SHP77 (cell line): ENCODE measurements around the gene IQUB.
"Not testable (repeated sequence)": the region's sequence is repeated elsewhere in the genome, so short reads cannot be mapped to it uniquely, and the experiment has no call there.

Experiments
- DNase-seq, 2 experiments: peaks; one replicate each; lab custom pipeline; 2025; lab: John Stamatoyannopoulos, UW

Gene IQUB

DNA sequence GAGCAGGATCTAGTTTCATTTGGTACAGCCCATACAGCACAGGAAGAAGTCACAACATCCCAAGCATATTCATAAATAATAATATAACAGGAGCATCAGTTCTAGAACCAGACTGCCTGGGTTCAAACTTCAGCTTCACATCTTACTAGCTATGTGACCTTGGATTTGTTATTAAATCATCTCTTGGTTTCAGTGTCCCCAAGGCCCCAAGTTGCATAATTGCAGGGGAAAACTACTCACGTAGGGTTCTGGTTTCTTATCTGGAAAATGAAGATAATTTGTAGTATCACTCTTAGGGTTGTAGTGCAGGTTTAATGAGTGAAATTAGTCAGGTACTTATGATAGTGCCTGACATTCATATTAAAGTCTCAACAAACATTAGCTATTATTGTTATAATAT, 5.5 kb upstream of the IQUB start:
- no peak for DNase-seq

DNA sequence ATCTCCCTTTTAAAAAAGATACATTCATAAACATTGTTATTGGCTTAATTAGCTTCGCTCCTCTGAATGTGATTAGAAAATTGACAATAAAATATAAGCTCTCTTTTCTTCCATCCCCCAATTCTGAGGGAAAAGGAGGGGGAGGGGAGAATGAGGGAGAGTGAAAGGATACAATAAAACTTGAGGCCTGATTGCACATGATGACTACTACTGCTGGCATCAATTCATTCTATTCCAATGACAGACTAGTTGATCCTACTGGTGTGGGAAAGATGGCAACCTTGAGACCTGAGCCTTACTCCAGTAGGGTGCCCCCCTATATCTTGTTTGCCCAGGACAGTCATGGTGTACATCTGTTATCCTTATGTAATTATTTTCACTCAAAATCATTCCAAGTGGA, 4.5 kb upstream of the IQUB start:
- no peak for DNase-seq

DNA sequence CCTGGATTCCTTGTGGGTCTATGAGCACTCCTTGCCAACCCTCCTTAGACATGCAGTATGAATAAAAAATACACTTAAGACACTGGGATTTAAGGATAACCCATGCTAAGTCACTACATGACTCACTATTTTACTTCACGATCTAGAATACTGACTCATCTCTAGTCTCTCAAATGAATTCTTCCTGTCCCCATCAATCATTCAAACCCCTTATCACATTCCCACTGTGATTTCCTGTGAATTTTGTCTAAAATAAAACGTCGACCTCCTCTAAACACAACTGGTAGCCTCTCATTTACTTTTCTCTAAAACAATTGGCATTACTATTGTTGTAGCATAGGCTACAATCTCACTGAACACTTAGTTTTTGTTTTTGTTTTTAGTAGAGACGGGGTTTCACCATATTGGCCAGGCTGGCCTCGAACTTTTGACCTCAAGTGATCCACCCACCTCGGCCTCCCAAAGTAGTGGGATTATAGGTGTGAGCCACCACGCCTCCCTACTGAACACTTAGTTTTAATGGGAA, 3.9 kb upstream of the IQUB start:
- DNase-seq = no peak

DNA sequence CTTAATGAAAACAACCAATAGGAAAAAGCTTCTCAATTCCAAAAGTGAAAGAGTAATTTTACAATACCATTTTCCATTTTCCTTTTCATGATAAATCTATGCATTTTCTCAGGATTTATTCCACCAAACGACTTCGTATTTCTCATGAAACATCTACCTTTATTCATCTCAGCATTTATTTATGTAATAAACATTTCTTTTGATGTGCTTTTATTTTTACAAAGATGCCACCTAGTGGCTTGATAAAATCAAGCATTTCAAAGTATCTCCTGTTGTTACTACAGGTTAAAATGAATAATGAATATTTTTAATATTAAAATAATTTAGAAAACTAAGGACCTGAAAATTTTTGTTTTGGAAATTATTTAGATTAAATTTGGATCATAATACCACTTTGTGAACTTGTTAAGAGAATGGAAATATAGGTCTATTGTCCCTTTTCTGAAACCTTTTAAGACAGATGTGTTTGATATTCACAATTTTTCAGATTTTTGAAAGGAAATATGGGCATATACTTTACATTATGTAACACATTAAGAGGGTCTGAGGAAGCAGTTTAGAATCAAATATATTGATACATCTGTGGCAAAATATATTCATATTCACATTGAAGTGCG, 2.7 kb upstream of the IQUB start:
- DNase-seq = no peak

DNA sequence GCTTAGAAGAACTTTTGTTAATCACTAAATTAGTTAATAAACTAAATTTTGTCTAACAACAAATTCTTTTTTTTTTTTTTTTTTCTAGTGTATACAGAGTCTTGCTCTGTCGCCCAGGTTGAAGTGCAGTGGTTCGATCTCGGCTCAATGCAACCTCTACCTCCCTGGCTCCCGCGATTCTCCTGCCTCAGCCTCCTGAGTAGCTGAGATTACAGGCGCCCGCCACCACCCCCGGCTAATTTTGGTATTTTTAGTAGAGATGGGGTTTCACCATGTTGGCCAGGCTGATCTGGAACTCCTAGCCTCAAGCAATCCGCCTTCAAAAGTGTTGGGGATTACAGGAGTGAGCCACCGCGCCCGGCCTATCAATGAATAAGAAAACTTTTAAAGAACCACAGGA, 1.1 kb upstream of the IQUB start:
- DNase-seq = peak in 1 of 2 experiments; percentile 7

DNA sequence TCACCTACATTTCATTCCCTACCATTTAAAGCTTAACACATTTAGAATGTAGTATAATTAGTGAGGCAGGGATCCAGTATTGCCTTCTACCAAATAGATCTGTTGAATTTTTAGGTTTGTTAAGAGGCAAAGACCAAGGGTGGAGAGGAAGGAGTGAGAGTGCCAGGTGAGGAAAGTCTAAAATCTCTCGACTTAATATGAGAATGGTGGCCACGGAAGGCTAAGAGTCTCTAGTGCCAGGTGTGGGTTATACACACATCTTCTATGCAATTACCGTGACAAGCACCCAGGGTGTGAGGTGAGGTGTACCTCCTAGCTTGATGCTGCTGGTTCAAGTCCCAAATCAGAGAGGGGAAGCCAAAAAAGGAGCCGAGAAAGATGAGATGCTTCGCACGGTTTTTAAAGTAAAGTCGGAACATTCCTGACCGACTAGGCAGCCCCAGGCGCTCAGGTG, 439 bp downstream of the IQUB start:
- peak in 1 of 2 experiments; percentile 36 for DNase-seq

DNA sequence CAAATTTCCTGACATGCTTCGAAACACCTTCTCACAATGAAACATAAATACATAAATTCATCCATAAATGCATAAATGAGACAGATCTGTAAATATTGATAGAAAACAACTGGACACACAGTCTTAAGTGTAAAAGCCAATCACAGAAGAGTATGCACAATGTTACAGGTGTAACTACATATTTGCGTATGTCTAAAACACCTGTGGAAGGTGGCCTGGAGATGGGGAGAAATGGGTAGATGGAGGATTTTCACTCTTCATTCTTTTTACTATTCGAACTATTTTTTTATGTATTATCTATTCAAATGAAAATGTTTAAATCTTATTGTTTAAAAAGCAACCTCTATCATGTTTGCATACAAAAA, 860 bp downstream of the IQUB start:
- DNase-seq = no peak

DNA sequence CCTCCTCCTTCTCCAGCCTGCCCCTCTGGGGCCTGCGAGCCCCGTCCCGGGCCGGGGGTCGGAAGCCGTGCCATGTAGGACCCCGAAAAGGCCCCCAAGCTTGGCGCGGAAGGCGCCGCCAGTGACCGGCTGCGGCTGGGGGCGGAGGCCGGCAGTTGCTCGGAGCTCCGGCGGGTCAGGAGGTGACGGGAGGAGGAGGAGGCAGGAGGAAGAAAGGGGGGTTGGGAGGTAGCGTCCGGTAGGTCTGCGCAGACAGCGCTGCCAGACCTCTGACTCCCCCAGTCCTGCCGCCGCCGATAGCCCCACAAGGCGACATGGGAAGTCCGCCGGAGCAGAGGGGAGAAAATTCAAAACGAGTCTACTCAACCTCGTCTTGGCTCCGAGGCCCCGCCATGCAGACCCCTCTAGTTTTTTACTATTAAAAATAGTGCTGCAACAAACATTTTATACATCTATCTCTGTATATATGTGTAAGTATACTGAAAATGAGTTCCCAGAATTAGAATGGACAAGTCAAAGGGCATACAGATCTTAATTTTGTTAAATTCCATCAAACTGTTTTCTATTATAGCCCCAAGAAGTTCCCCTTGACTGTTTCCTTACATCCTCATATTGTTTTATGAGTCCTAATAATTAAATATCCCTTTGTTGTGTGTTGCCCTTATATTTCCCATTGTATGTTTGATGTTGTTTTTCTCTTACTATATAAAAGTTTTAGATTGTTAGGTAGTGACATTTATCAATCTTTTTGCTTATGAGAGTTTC, 1.4 kb downstream of the IQUB start:
- not testable (repeated sequence) for DNase-seq

DNA sequence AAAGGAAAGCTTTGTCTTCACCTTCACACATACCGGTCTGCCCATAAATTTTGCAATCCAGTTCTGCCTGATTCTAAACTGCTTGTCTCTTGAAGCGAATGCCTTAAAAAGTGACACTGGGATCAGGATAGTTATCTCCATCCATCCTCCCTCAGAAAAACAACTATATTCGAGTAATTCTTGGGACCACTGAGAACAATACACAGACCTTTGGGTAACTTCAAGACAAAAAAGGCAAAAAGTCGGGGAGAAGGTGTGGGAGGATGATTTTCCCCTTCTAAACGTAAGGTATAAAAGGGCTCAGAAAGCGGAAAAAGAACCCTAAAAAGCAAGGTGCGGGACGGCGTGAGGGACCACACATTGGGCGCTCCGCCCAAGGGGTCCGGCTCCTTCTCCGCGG, 2.1 kb downstream of the IQUB start:
- not testable (repeated sequence) for DNase-seq

DNA sequence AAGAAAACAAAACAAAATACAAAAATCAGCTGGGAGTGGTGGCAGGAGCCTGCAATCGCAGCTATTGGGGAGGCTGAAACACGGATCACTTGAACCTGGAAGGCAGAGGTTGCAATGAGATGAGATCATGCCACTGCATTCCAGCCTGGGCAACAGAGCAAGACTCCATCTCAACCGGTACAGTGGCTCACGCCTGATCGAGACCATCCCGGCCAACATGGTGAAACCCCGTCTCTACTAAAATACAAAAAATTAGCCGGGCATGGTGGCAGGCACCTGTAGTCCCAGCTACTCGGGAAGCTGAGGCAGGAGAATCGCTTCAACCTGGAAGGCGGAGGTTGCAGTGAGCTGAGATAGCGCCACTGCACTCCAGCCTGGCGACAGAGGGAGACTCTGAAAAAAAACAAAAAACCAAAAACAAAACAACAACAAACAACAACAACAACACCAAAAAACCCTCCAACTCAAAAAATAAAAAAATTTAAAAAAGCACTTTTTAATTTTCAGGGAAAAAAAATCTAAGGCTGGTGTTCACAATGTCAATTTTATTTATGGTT, 4.3 kb downstream of the IQUB start:
- not testable (repeated sequence) for DNase-seq

DNA sequence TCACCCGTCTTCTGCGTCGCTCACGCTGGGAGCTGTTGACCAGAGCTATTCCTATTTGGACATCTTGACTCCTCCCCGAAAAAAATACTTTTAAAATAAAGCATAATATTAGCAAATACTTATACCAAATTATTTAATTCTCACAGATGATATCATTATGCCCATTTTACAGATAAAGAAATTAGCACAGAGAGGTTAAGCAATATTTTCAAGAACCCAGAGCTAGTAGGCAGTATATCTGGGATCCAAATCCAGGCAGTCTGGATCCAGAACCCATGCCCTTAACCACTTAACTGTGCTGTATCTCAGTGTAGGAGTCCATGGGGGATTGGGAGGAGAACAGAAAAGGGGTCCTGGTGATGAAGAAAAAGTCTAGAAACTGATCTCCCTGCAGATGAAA, 6.1 kb downstream of the IQUB start:
- no peak for DNase-seq

DNA sequence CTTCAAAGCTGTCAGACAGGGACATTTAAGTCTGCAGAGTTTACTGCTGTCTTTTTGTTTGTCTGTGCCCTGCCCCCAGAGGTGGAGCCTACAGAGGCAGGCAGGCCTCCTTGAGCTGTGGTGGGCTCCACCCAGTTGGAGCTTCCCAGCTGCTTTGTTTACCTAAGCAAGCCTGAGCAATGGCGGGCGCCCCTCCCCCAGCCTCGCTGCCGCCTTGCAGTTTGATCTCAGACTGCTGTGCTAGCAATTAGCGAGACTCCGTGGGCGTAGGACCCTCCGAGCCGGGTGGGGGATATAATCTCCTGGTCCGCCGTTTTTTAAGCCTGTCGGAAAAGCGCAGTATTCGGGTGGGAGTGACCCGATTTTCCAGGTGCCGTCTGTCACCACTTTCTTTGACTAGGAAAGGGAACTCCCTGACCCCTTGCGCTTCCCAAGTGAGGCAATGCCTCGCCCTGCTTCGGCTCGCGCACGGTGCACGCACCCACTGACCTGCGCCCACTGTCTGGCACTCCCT, 6.6 kb downstream of the IQUB start:
- DNase-seq = not testable (repeated sequence)

DNA sequence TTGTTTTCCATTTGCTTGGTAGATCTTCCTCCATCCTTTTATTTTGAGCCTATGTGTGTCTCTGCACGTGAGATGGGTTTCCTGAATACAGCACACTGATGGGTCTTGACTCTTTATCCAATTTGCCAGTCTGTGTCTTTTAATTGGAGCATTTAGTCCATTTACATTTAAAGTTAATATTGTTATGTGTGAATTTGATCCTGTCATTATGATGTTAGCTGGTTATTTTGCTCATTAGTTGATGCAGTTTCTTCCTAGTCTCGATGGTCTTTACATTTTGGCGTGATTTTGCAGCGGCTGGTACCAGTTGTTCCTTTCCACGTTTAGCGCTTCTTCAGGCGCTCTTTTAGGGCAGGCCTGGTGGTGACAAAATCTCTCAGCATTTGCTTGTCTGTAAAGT, 7.9 kb downstream of the IQUB start:
- not testable (repeated sequence) for DNase-seq

DNA sequence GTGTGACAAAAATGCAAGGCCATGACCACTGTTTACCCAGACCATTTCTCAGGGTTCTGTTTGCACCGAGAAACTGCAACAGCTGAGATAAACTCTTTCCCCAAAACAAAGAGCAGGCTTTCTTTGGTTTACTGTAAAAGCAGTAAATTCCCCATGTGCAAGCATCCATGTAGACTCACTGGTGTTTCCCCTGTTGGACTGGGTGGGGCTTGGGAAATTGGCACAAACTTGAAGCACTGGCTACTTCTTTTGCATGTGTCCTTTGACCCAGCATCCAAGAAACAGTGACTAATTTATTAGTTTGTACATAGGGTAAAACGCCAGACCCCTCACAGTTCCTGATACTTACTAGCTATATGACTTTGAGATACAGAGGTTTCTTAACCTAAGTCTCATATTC, 12.3 kb downstream of the IQUB start:
- DNase-seq = no peak

DNA sequence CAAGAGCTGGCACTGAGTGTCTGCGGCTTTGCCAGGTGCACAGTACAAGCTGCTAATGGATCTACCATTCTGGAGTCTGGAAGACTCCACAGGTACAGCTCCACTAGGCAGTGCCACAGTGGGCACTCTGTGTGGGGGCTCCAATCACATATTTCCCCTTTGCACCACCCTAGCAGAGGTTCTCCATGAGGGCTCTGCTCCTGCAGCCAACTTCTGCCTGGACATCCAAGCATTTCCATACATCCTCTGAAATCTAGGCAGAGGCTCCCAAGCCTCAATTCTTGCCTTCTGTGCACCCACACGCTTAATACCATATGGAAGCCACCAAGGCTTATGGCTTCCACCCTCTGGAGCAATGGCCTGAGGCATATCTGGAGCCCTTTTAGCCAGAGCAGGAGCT, 29.2 kb downstream of the IQUB start:
- DNase-seq = no peak

DNA sequence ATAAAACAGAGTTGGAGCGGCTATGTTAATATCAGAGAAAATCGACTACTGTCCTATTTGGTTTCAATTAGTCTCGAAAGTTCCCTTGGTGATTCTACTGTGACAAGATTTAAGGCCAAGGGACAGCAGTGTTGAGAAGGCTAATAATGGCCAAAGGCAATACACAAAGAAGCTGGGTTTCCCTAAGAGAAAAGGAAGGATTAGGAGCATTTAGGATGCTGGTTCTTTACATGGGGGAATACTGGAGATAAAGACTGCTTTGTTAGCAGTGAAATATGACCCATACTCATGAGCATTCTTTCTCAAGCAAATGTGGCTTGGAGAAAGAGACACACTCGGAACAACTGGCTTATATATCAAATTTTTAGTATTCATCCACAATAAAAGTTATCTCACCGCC, 32.2 kb downstream of the IQUB start:
- no peak for DNase-seq

DNA sequence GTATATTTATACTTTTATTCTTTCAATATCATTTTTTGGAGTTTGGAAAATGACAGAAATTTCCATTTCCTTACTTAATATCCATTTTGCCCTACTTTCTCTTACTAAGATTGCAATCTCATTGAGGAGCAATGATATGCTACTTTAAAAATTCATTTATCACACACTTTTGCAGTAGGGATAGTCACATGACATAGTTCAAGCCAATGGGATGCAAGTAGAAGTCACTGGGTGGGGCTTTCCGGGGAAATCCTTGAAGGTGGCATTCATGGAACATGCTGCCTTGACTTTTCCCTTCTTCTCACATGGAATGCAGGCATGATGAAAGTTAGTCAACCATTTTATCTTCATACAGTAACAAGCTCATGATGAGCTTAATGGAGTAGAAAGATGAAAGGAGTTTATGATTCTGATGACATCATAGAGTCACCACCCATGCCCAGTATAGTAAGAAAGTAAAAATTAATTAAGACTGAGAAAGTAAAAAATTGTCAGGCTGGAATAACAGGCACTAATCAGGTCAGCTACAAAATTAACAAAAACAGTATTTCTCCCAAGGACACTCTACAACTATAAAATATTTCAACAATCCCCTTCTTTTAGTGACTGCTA, 33.4 kb downstream of the IQUB start:
- DNase-seq = no peak

DNA sequence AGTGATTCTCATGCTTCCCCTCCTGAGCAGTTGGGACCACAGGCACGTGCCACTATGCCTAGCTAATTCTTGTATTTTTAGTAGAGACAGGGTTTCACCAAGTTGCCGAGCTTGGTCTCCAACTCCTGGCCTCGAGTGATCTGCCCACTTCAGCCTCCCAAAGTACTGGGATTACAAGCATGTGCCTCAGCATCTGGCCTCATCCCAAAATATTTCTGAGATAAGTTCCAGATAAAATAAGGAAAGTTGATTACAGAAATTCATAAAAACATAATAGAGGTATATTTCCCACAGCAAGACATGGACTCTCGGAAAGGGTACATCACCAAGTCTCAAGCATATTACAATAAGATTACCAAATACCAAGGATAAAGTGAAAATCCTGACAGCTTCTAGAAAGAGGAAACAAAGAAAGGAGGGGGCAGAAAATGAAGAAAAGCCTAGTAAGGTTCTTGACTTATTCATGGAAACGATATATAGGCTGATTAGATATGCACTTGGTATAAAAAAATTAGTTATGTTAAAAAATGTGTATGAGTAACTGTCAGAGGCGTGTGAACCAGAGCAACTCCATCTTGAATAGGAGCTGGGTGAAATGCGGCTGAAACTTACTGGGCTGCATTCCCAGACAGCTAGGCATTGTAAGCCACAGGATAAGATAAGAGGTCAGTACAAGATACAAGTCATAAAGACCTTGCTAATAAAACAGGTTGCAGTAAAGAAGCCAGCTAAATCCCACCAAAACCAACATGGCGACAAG, 35.0 kb downstream of the IQUB start:
- DNase-seq = no peak

DNA sequence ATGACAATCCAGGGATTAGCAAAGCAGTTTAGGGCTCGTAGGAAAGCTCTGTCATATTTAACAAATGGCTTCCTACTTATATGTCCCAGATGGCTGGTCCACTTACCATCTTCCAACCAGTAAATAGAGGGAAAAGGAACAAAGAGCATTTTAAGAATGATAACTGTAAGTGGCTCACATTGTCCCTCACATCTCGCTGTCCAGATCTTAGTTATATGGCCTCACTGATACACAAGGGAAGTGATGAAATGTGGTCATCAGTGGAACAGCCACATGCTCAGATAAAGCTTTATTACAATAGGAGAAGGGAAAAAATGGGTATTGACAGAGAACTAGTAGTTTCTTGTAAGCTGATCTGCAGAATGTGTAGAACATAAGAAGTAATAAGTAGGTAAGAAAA, 35.8 kb downstream of the IQUB start:
- no peak for DNase-seq

DNA sequence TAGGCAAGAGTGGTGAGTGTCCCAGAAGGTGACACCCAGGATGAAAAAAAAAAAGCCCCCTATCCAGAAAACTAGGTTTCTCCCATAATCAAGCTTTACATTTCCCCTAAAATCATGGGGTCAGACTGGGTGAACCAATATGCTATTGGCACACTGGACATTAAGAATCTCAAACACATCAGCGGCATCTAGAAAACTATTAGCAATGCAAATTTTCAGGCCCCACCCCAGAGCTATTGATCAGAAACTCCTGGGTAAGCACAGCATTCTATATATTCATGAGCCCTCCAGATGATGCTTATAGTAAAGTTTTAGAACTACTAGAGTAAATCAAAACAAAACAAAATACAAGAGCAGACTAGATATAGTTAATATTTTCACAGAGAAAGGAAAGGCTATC, 36.4 kb downstream of the IQUB start:
- no peak for DNase-seq

DNA sequence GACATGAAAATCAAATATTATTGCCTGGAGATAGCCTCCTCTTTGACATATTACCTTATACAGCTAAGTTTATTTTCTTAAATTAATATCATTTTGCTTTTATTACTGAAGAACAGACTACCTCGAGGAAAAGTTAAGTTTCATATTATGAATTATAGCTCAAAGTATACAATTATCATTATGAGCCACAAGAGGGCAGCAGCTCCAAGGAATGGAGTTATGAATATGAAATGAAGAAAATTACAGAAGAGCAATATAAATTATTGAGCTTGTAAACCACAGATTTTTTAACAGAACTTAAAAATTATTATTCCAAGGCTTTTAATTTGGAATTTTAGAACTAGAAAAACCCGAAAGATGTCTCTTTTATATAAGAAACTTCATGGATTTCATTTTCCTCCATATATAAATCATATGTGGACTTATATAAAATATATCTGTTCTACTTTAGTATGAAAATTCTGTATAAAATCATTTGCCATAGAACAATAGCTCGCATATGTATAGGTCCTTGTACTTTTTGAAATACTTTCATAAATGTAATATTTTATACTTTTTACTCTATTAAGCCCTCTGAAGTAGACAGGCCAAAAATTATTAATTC, 40.1 kb downstream of the IQUB start:
- DNase-seq = peak; percentile 26 to 28
